Measurements from ENCODE around the gene DST.

The DST gene

GRCh38 chr6:56531839-56532595 is 110.7 kb downstream of the DST start:
- no peak for TF ChIP-seq GABPA (IDR thresholded peaks at IDR 0.05; ENCODE audit: low read depth)
- TF ChIP-seq POLR2AphosphoS5 (IDR thresholded peaks at IDR 0.05; ENCODE audit: low read depth) = no peak
- TF ChIP-seq CTCF (IDR thresholded peaks at IDR 0.05; ENCODE audit: insufficient read depth, low read length) = no peak
- no peak for TF ChIP-seq SPI1 (IDR thresholded peaks at IDR 0.05; ENCODE audit: borderline replicate concordance, low read depth)
- no peak for TF ChIP-seq REST (IDR thresholded peaks at IDR 0.05; ENCODE audit: insufficient replicate concordance, low read depth)
- DNase-seq (ENCODE audit: low read depth in 1 of 2, low spot score in 1 of 2) = no peak
- Histone ChIP-seq H3K4me3 (replicated peaks; ENCODE audit: insufficient read depth, low read length) (no peak overlapping the region), H3K27ac (replicated peaks) (no peak overlapping the region), H3K27me3 (ENCODE audit: insufficient read depth, poor library complexity, severe bottlenecking) (no peaks in the 10 kb centered on the region)

- Histone ChIP-seq H3K27ac (replicated peaks) (no peak overlapping the region), H3K4me3 (replicated peaks; ENCODE audit: insufficient read depth, low read length) (no peak overlapping the region), H3K27me3 (ENCODE audit: insufficient read depth, poor library complexity, severe bottlenecking) (no peaks in the 10 kb centered on the region)
- no peak for DNase-seq (ENCODE audit: low read depth in 1 of 2, low spot score in 1 of 2)
- TF ChIP-seq POLR2AphosphoS5 (IDR thresholded peaks at IDR 0.05; ENCODE audit: low read depth) = no peak
- TF ChIP-seq SPI1 (IDR thresholded peaks at IDR 0.05; ENCODE audit: borderline replicate concordance, low read depth) = no peak
- no peak for TF ChIP-seq GABPA (IDR thresholded peaks at IDR 0.05; ENCODE audit: low read depth)
- TF ChIP-seq CTCF (IDR thresholded peaks at IDR 0.05; ENCODE audit: insufficient read depth, low read length) = no peak
- no peak for TF ChIP-seq REST (IDR thresholded peaks at IDR 0.05; ENCODE audit: insufficient replicate concordance, low read depth)
Observed at GRCh38 chr6:56529594-56530191, 113.0 kb downstream of the DST start.

- Histone ChIP-seq H3K27me3 (ENCODE audit: insufficient read depth, poor library complexity, severe bottlenecking) (no peaks in the 10 kb centered on the region), H3K27ac (replicated peaks) (no peak overlapping the region), H3K4me3 (replicated peaks; ENCODE audit: insufficient read depth, low read length) (no peak overlapping the region)
- DNase-seq (ENCODE audit: low read depth in 1 of 2, low spot score in 1 of 2) = no peak
- TF ChIP-seq CTCF (IDR thresholded peaks at IDR 0.05; ENCODE audit: insufficient read depth, low read length) = no peak
- no peak for TF ChIP-seq GABPA (IDR thresholded peaks at IDR 0.05; ENCODE audit: low read depth)
- no peak for TF ChIP-seq POLR2AphosphoS5 (IDR thresholded peaks at IDR 0.05; ENCODE audit: low read depth)
- no peak for TF ChIP-seq SPI1 (IDR thresholded peaks at IDR 0.05; ENCODE audit: borderline replicate concordance, low read depth)
- no peak for TF ChIP-seq REST (IDR thresholded peaks at IDR 0.05; ENCODE audit: insufficient replicate concordance, low read depth)
Observed at GRCh38 chr6:56528412-56528841, 114.3 kb downstream of the DST start.
